T-helper 22 cell (primary cell): ENCODE measurements around the gene GPR179.

Source experiments
- DNase-seq: peaks from one replicate; pipeline ENCODE4 v3.0.0-alpha.2; 2020; ENCODE audit warnings: low read depth

The GPR179 gene

GRCh38 chr17:38345743-38346142 is 2.0 kb upstream of the GPR179 start:
- DNase-seq: no peak

- DNase-seq: no peak
These were observed 627 bp upstream of the GPR179 start for GRCh38 chr17:38344420-38344745.

- no peak for DNase-seq
These were observed 709 bp downstream of the GPR179 start for GRCh38 chr17:38342886-38343607.

- no peak for DNase-seq
These were observed 2.6 kb downstream of the GPR179 start for GRCh38 chr17:38341035-38341721.

GRCh38 chr17:38339891-38340290 is 3.9 kb downstream of the GPR179 start:
- DNase-seq: no peak

- no peak for DNase-seq
These were observed 5.2 kb downstream of the GPR179 start for GRCh38 chr17:38338535-38338934.

- no peak for DNase-seq
These were observed 5.7 kb downstream of the GPR179 start for GRCh38 chr17:38338053-38338452.

- no peak for DNase-seq
These were observed 6.9 kb downstream of the GPR179 start for GRCh38 chr17:38336838-38337237.

- no peak for DNase-seq
These were observed 9.0 kb downstream of the GPR179 start for GRCh38 chr17:38334480-38335364.

- DNase-seq: no peak
These were observed 10.0 kb downstream of the GPR179 start for GRCh38 chr17:38333635-38334295.

- no peak for DNase-seq
These were observed 11.0 kb downstream of the GPR179 start for GRCh38 chr17:38332735-38333134.

GRCh38 chr17:38330941-38331411 is 12.8 kb downstream of the GPR179 start:
- no peak for DNase-seq

- no peak for DNase-seq
These were observed 13.7 kb downstream of the GPR179 start for GRCh38 chr17:38329808-38330730.

GRCh38 chr17:38329284-38329683 is 14.5 kb downstream of the GPR179 start:
- DNase-seq: no peak

- DNase-seq: no peak
These were observed 15.1 kb downstream of the GPR179 start for GRCh38 chr17:38328620-38329019.

GRCh38 chr17:38327936-38328335 is 15.8 kb downstream of the GPR179 start:
- no peak for DNase-seq

GRCh38 chr17:38326996-38327792 is 16.6 kb downstream of the GPR179 start:
- no peak for DNase-seq

GRCh38 chr17:38325221-38325851 is 18.4 kb downstream of the GPR179 start:
- no peak for DNase-seq

GRCh38 chr17:38324772-38325171 is 19.0 kb downstream of the GPR179 start:
- no peak for DNase-seq
